Measurements from ENCODE around the gene DCAF11. TPM values are rescaled to one million over a fixed set of nuclear protein-coding genes. Genes with fewer than 3 reads are reported as not detected.

The DCAF11 gene
- total and polyA plus RNA-seq, 2 of the 13 experiments (the other 11 are each of a cell fraction or from before 2014, with no cell fraction given): 150 to 257 TPM

GRCh38 chr14:24146978-24147760, 32.6 kb downstream of the DCAF11 start, which contains the start of gene RNF31 (continued):
- TF ChIP-seq ZNF407 (CRISPR knock-in tag; IDR thresholded peaks at IDR 0.05; ENCODE audit: not compliant biosample characterization) (no peak), HDAC1 (CRISPR knock-in tag; IDR thresholded peaks at IDR 0.05) (no peak), NFKBIZ (CRISPR knock-in tag; IDR thresholded peaks at IDR 0.05) (peak; percentile 81), RXRA (CRISPR knock-in tag; IDR thresholded peaks at IDR 0.05) (peak; percentile 80; the same call in 1 of the 2 replicates), ZBTB10 (CRISPR knock-in tag; IDR thresholded peaks at IDR 0.05; ENCODE audit: borderline replicate concordance) (peak; percentile 48; the same call in 1 of the 2 replicates), ZBTB44 (CRISPR knock-in tag; IDR thresholded peaks at IDR 0.05) (peak; percentile 71; the same call in 1 of the 2 replicates), TRIM24 (CRISPR knock-in tag; IDR thresholded peaks at IDR 0.05) (no peak), HOXA9 (CRISPR knock-in tag; IDR thresholded peaks at IDR 0.05; ENCODE audit: borderline replicate concordance) (no peak), HNRNPLL (IDR thresholded peaks at IDR 0.05; ENCODE audit: low read depth, low read length, poor library complexity, severe bottlenecking) (peak; percentile 75), ZMYM2 (CRISPR knock-in tag; IDR thresholded peaks at IDR 0.05) (no peak), ZNF660 (CRISPR knock-in tag; IDR thresholded peaks at IDR 0.05; ENCODE audit: borderline replicate concordance, low read depth) (0 out of 2 replicates have a peak, but pooled peaks have one; percentile 86), BRF2 (CRISPR knock-in tag; IDR thresholded peaks at IDR 0.05) (peak; percentile 85), ZNF124 (CRISPR knock-in tag; IDR thresholded peaks at IDR 0.05) (no peak; the same call in 1 of the 2 replicates), NRL (CRISPR knock-in tag; IDR thresholded peaks at IDR 0.05; ENCODE audit: borderline replicate concordance) (no peak)
